Measurements from ENCODE around the gene ID3. TPM values are rescaled to one million over a fixed set of nuclear protein-coding genes. Genes with fewer than 3 reads are reported as not detected.

ID3 gene
- total RNA-seq, 1 donor from 2014 or later, result 99.9 TPM

DNA sequence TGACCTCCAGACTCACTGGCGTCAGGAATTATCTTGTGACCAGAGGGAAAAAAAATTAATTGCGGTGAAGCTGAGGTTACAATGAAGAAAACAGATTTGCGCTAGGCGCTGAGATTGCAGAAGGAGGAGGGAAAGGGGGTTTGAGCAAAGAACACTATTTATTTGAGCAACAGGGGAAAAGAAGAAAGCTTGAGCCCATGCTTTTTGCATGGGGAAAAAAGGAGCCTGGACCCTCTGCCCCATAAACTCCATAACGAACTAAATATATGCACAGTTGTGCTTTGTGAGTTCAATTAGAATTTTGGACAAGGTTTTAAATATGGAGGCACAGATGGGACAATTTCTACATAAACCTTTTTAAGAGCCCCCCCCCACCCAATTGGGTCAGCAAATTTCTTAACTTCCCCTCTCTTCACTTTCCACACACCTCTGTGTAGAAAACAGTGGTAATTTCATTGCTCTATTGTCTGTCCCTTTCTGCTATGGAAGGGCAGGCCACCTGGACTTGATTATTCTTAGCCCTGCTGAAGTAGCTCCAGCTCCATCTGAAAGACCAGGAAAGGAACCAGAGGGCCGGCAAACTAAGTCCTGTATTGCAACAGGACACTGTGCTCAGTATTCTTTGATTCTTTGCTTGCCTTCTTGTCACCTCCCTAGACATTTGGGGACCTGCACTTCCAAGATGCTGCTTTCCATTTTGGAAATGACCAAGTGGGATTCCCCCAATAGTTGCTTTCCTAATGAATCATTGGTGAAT, 862 bp upstream of the ID3 start:
- Histone ChIP-seq H3K27me3 (no peaks in the 10 kb centered on the region), H4K20me1 (ENCODE audit: low read depth) (peaks cover 41% of the 10 kb centered on the region), H3F3A (ENCODE audit: low read depth) (peaks cover 96% of the 10 kb centered on the region), H3K27ac (peak overlapping the region; percentile 100), H3K36me3 (no peaks in the 10 kb centered on the region), H3K9me3 (ENCODE audit: low read depth) (no peaks in the 10 kb centered on the region), H3K4me1 (peaks cover 73% of the 10 kb centered on the region), H3K9ac (peak overlapping the region; percentile 81), H2AFZ (replicated peaks) (no peak overlapping the region), H3K4me2 (peak overlapping the region; percentile 90), H3K4me3 (peak overlapping the region; percentile 91), H3K79me2 (ENCODE audit: low read depth) (peaks cover 52% of the 10 kb centered on the region)
- Mint-ChIP-seq H3K36me3 (peaks cover 15% of the 10 kb centered on the region), H3K4me1 (peaks cover 79% of the 10 kb centered on the region), H3K27me3 (ENCODE audit: insufficient read depth, low read depth) (peaks cover 6% of the 10 kb centered on the region), H3K27ac (peak overlapping the region; percentile 100), H3K9me3 (no peaks in the 10 kb centered on the region), H3K4me3 (peak overlapping the region; percentile 91)
- DNase-seq (ENCODE audit: low spot score), result peak; percentile 58
- no peak for TF ChIP-seq EZH2 (IDR thresholded peaks at IDR 0.05)
- TF ChIP-seq, protein P1, sequence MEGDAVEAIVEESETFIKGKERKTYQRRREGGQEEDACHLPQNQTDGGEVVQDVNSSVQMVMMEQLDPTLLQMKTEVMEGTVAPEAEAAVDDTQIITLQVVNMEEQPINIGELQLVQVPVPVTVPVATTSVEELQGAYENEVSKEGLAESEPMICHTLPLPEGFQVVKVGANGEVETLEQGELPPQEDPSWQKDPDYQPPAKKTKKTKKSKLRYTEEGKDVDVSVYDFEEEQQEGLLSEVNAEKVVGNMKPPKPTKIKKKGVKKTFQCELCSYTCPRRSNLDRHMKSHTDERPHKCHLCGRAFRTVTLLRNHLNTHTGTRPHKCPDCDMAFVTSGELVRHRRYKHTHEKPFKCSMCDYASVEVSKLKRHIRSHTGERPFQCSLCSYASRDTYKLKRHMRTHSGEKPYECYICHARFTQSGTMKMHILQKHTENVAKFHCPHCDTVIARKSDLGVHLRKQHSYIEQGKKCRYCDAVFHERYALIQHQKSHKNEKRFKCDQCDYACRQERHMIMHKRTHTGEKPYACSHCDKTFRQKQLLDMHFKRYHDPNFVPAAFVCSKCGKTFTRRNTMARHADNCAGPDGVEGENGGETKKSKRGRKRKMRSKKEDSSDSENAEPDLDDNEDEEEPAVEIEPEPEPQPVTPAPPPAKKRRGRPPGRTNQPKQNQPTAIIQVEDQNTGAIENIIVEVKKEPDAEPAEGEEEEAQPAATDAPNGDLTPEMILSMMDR (IDR thresholded peaks at IDR 0.05), result no peak
- no peak for TF ChIP-seq EZH2phosphoT487 (IDR thresholded peaks at IDR 0.05)

DNA sequence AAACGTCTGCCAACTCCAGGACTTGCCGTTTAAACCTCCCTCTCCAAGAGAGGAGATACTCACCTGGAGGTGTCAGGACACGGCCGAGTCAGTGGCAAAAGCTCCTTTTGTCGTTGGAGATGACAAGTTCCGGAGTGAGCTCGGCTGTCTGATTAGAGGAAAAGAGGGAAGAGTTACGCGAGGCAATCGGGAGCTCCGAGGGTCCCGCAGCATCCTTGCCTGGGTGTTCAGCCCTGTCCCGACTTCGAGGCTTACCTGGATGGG, 497 bp downstream of the ID3 start:
- Histone ChIP-seq H3K9me3 (ENCODE audit: low read depth) (no peaks in the 10 kb centered on the region), H3F3A (ENCODE audit: low read depth) (peaks cover 93% of the 10 kb centered on the region), H3K9ac (peak overlapping the region; percentile 73), H2AFZ (replicated peaks) (no peak overlapping the region), H3K27ac (peak overlapping the region; percentile 100), H3K4me2 (peak overlapping the region; percentile 90), H4K20me1 (ENCODE audit: low read depth) (peaks cover 44% of the 10 kb centered on the region), H3K36me3 (no peaks in the 10 kb centered on the region), H3K4me1 (peaks cover 68% of the 10 kb centered on the region), H3K27me3 (peaks cover 6% of the 10 kb centered on the region), H3K4me3 (peak overlapping the region; percentile 91), H3K79me2 (ENCODE audit: low read depth) (peaks cover 52% of the 10 kb centered on the region)
- Mint-ChIP-seq H3K4me1 (peaks cover 75% of the 10 kb centered on the region), H3K27ac (peak overlapping the region; percentile 67), H3K9me3 (no peaks in the 10 kb centered on the region), H3K36me3 (peaks cover 15% of the 10 kb centered on the region), H3K4me3 (peak overlapping the region; percentile 91), H3K27me3 (ENCODE audit: insufficient read depth, low read depth) (peaks cover 8% of the 10 kb centered on the region)
- TF ChIP-seq EZH2phosphoT487 (IDR thresholded peaks at IDR 0.05) (no peak), EZH2 (IDR thresholded peaks at IDR 0.05) (no peak)
- TF ChIP-seq, protein P1 (IDR thresholded peaks at IDR 0.05), result no peak
- no peak for DNase-seq (ENCODE audit: low spot score)

DNA sequence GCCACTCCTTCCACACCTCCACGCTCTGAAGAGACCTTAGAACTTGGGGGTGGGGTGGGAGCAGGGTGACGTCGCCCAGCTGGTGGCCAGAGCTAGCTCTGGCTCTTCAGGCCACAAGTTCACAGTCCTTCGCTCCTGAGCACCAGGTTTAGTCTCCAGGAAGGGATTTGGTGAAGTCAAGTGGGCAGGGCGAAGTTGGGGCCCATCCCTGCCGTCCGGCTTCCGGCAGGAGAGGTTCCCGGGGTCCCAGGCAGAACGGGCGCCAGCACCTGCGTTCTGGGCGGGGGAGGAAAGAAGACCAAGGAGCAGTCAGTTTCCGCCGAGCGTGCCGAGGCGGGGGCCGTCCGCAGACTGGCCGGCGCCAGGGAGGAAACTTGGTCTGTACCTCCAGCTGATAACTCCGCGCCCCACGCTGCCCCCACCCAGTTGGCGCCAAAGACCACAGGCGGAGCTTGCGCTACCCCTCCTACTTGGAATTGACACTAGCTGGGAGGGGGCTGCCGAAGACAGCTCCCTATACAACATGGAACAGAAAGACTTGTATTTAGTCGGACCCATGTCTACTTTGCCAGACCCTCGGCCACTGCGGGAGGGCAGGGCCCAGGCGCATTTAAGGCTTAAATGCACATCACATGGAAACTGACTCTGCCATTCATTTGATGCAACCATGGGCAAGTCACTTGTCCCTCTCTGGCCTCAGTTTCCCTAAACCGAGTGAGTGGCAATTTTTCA, 995 bp downstream of the ID3 start:
- peak; percentile 45 for DNase-seq (ENCODE audit: low spot score)

More for the DNA sequence above, 995 bp downstream of the ID3 start:
- peaks cover 44% of the 10 kb centered on the region for H4K20me1 ChIP-seq (ENCODE audit: low read depth)
- H3K27ac Mint-ChIP-seq, result peak overlapping the region; percentile 26
- H3K9me3 ChIP-seq (ENCODE audit: low read depth), result no peaks in the 10 kb centered on the region
- peaks cover 68% of the 10 kb centered on the region for H3K4me1 ChIP-seq
- H3K27ac ChIP-seq, result peak overlapping the region; percentile 100
- peak overlapping the region; percentile 73 for H3K9ac ChIP-seq
- peaks cover 75% of the 10 kb centered on the region for H3K4me1 Mint-ChIP-seq
- peaks cover 8% of the 10 kb centered on the region for H3K27me3 Mint-ChIP-seq (ENCODE audit: insufficient read depth, low read depth)
- TF ChIP-seq, protein P1 (IDR thresholded peaks at IDR 0.05), result no peak
- TF ChIP-seq EZH2 (IDR thresholded peaks at IDR 0.05) (no peak), EZH2phosphoT487 (IDR thresholded peaks at IDR 0.05) (no peak)
- H3K36me3 Mint-ChIP-seq, result peaks cover 15% of the 10 kb centered on the region
- peak overlapping the region; percentile 91 for H3K4me3 ChIP-seq
- H3F3A ChIP-seq (ENCODE audit: low read depth), result peaks cover 95% of the 10 kb centered on the region
- H3K36me3 ChIP-seq, result no peaks in the 10 kb centered on the region
- H3K27me3 ChIP-seq, result peaks cover 11% of the 10 kb centered on the region
- H2AFZ ChIP-seq (replicated peaks), result no peak overlapping the region
- H3K79me2 ChIP-seq (ENCODE audit: low read depth), result peaks cover 52% of the 10 kb centered on the region
- peak overlapping the region; percentile 91 for H3K4me3 Mint-ChIP-seq
- no peaks in the 10 kb centered on the region for H3K9me3 Mint-ChIP-seq
- peak overlapping the region; percentile 90 for H3K4me2 ChIP-seq

All from neural progenitor cell (in vitro differentiated cells).